GM21367 (cell line): ENCODE results near the gene MT1M.
A peak's percentile ranks its signal among the peaks of the same experiment; 100 is the strongest.
"Not testable (repeated sequence)": the region's sequence is repeated elsewhere in the genome, so short reads cannot be mapped to it uniquely, and the experiment has no call there.

Source experiments
- ATAC-seq: cut with Tn5 transposase; IDR thresholded peaks from one replicate; pipeline ENCODE4 v1.9.1; 2021; ENCODE audit not compliant: unreplicated experiment

MT1M gene

GRCh38 chr16:56608043-56608875 is 24.2 kb upstream of the MT1M start, which contains the start of gene MT2A:
Gene MT2A (plus strand): TSS chr16:56608584. CDS start chr16:56608656, 72 bp downstream.
- peak; percentile 72 for ATAC-seq

GRCh38 chr16:56608876-56609462 is 23.5 kb upstream of the MT1M start:
- ATAC-seq = no peak

GRCh38 chr16:56609463-56609921 is 23.0 kb upstream of the MT1M start:
- peak; percentile 40 for ATAC-seq

GRCh38 chr16:56610017-56610608 is 22.3 kb upstream of the MT1M start:
- ATAC-seq = no peak

GRCh38 chr16:56610609-56611111 is 21.8 kb upstream of the MT1M start:
- ATAC-seq = no peak

- ATAC-seq = no peak
Observed at GRCh38 chr16:56611281-56611833, 21.1 kb upstream of the MT1M start.

- no peak for ATAC-seq
Observed at GRCh38 chr16:56613706-56614105, 18.8 kb upstream of the MT1M start.

GRCh38 chr16:56614549-56614991 is 17.9 kb upstream of the MT1M start:
- no peak for ATAC-seq

DNA sequence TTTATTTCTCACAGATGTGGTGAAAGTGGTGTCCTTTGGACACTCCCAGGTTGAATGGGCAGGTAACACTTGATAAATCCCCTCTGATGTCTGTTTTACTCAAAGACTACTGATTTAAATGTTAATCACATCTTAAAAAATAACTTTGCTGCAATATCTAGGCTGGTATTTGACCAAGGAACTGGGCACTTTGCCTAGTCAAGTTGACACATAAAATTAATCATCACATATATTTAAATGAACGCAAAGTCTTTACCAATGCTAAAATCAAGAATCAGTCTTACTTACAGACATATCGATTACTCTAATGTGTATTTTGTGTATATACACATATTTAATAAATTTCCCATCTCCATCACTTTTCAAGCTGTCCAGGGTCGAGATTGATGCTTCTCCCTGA is 17.1 kb upstream of the MT1M start:
- no peak for ATAC-seq

DNA sequence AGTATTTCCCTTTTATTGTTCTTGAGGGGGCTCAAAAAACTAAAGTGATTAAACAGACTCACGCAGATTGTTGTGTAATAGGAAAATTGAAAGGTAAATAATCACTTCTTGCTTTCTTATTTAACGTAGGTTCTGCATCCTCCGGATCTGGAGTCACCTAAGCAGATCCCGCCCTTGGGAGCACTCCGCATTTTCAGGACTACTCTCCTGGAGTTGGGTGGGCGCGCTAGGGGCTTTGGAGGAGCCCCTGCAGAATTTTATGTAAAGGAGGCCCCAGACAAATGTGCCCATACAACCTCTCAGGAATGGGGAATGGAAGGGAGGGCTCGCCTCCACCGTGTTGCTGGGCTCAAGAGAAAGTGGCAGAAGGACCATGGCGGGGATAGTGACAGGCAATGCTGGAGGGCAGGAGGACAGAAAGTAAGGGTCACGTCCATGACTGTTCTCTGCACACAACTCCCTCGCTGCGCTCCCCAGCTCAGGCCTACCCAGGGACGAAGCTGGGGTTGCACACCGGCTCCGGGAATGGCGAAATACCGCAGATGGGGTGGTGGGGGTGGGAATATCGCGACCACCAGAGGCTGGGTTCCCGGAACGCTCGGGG is 15.7 kb upstream of the MT1M start:
- no peak for ATAC-seq

- ATAC-seq = no peak
Observed at GRCh38 chr16:56617212-56618085, 15.0 kb upstream of the MT1M start.

- ATAC-seq = no peak
Observed at GRCh38 chr16:56618138-56618537, 14.3 kb upstream of the MT1M start.

- ATAC-seq = no peak
Observed at GRCh38 chr16:56620339-56620897, 12.0 kb upstream of the MT1M start.

DNA sequence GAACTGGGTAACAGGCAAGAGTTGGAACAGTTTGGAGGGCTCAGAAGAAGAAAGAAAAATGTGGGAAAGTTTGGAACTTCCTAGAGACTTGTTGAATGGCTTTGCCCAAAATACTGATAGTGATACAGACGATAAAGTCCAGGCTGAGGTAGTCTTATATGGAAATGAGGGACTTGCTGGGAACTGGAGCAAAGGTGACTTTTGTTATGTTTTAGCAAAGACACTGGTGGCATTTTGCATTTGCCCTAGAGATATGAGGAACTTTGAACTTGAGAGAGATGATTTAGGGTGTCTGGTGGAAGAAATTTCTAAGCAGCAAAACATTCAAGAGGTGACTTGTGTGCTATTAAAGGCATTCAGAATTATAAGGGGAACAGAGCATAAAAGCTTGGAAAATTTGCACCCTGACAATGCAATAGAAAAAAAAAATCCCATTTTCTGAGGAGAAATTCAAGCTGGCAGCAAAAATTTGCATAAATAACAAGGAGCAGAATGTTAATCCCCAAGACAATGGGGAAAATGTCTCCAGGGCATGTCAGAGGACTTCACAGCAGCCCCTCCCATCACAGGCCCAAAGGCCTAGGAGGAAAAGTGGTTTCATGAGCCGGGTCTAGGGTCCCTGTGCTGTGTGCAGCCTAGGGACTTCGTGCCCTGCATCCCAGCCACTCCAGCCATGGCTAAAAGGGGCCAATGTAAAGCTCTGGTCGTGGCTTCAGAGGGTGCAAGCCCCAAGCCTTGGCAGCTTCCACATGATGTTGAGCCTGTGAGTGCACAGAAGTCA is 10.6 kb upstream of the MT1M start:
- not testable (repeated sequence) for ATAC-seq

DNA sequence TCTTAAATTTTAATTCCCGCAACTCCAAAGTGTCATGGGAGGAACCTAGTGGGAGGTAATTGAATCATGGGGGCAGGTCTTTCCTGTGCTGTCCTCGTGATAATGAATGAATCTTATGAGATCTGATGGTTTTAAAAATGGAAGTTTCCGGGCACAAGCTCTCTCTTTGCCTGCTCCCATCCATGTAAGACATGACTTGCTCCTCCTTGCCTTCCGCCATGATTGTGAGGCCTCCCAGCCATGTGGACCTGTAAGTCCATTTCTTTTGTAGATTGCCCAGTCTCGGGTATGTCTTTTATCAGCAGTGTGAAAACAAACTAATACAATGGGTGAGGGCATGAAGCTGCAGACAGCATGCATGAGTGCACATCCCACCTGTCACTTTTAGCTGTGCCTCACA is 9.3 kb upstream of the MT1M start:
- not testable (repeated sequence) for ATAC-seq

GRCh38 chr16:56623637-56624036 is 8.8 kb upstream of the MT1M start:
- ATAC-seq = no peak

- no peak for ATAC-seq
Observed at GRCh38 chr16:56625140-56625942, 7.1 kb upstream of the MT1M start, which contains the start of gene MT1E. Gene MT1E (plus strand): TSS chr16:56625781. CDS start chr16:56625852, 71 bp downstream.
